Nephron (organoid): Measurements from ENCODE around the gene SMIM41.

ENCODE experiments used
- H3K27ac Mint-ChIP-seq, 3 experiments: 2 replicates each; pipeline ENCODE4 v1.8.0; 2020; ENCODE audit warnings: mixed read lengths in 3 of 3, mild to moderate bottlenecking in 2 of 3, moderate library complexity in 1 of 3
- H3K27me3 Mint-ChIP-seq: 2 replicates; pipeline ENCODE4 v1.8.0; 2021; ENCODE audit warnings: low read depth, mild to moderate bottlenecking, moderate library complexity, mixed read lengths
- H3K36me3 Mint-ChIP-seq: 2 replicates; pipeline ENCODE4 v1.8.0; 2020; ENCODE audit warnings: low read depth, mixed read lengths
- H3K4me1 Mint-ChIP-seq: 2 replicates; pipeline ENCODE4 v1.8.0; 2020; ENCODE audit warnings: mixed read lengths
- H3K4me3 Mint-ChIP-seq, 3 experiments: 2 replicates each; pipeline ENCODE4 v1.8.0; 2020; ENCODE audit warnings: mild to moderate bottlenecking in 3 of 3, mixed read lengths in 3 of 3, moderate library complexity in 2 of 3
- H3K9me3 Mint-ChIP-seq: 2 replicates; pipeline ENCODE4 v1.8.0; 2020; ENCODE audit warnings: mixed read lengths
- CTCF ChIP-seq, 3 experiments: fragments of 200-600 bp; sonication (generic); IDR thresholded peaks; one replicate each; pipeline ENCODE4 v1.5.0; 2021; ENCODE audit warnings: antibody characterized with exemption in 3 of 3; ENCODE audit not compliant: unreplicated experiment in 3 of 3

SMIM41 gene

GRCh38 chr12:52066346-52067080 is 13.0 kb upstream of the SMIM41 start:
- peaks cover 27% of the 10 kb centered on the region for H3K4me1 Mint-ChIP-seq
- TF ChIP-seq CTCF (IDR thresholded peaks at IDR 0.05; ENCODE audit: unreplicated experiment in 3 of 3): no peak
- H3K36me3 Mint-ChIP-seq: no peaks in the 10 kb centered on the region
- H3K27ac Mint-ChIP-seq: peak overlapping the region in 1 of 3 experiments; percentile 27
- H3K27me3 Mint-ChIP-seq: peaks cover 4% of the 10 kb centered on the region
- no peaks in the 10 kb centered on the region for H3K9me3 Mint-ChIP-seq
- peak overlapping the region in 2 of 3 experiments; percentile 28 to 30 for H3K4me3 Mint-ChIP-seq

- Mint-ChIP-seq H3K9me3 (no peaks in the 10 kb centered on the region), H3K27me3 (peaks cover 4% of the 10 kb centered on the region), H3K27ac (no peak overlapping the region), H3K4me3 (peak overlapping the region in 2 of 3 experiments; percentile 32 to 62), H3K36me3 (peaks cover 2% of the 10 kb centered on the region), H3K4me1 (peaks cover 31% of the 10 kb centered on the region)
- no peak for TF ChIP-seq CTCF (IDR thresholded peaks at IDR 0.05; ENCODE audit: unreplicated experiment in 3 of 3)
Measured at GRCh38 chr12:52067081-52067374, 12.5 kb upstream of the SMIM41 start.

- Mint-ChIP-seq H3K4me1 (peaks cover 47% of the 10 kb centered on the region), H3K27ac (peak within 1 kb of the TSS; percentile 100), H3K27me3 (peaks cover 4% of the 10 kb centered on the region), H3K36me3 (peaks cover 17% of the 10 kb centered on the region), H3K4me3 (peak within 1 kb of the TSS; percentile 96 to 98 (median 97)), H3K9me3 (no peaks in the 10 kb centered on the region)
- TF ChIP-seq CTCF (IDR thresholded peaks at IDR 0.05; ENCODE audit: unreplicated experiment in 3 of 3): peak; percentile 55 to 71 (median 64)
Measured at GRCh38 chr12:52069327-52070184, 9.9 kb upstream of the SMIM41 start, which contains the start of gene ATG101. Gene ATG101, plus strand, starts transcription at chr12:52069978. Its CDS starts 3,673 bp downstream, at chr12:52073651.

- H3K9me3 Mint-ChIP-seq: no peaks in the 10 kb centered on the region
- peaks cover 47% of the 10 kb centered on the region for H3K4me1 Mint-ChIP-seq
- peaks cover 22% of the 10 kb centered on the region for H3K36me3 Mint-ChIP-seq
- peaks cover 4% of the 10 kb centered on the region for H3K27me3 Mint-ChIP-seq
- peak overlapping the region; percentile 90 to 100 (median 100) for H3K27ac Mint-ChIP-seq
- no peak for TF ChIP-seq CTCF (IDR thresholded peaks at IDR 0.05; ENCODE audit: unreplicated experiment in 3 of 3)
- H3K4me3 Mint-ChIP-seq: peak overlapping the region; percentile 96 to 98 (median 97)
Measured at GRCh38 chr12:52070185-52070925, 9.1 kb upstream of the SMIM41 start.

- H3K27ac Mint-ChIP-seq: peak overlapping the region in 2 of 3 experiments; percentile 5 to 13
- H3K27me3 Mint-ChIP-seq: no peaks in the 10 kb centered on the region
- peak overlapping the region; percentile 37 to 80 (median 74) for H3K4me3 Mint-ChIP-seq
- H3K4me1 Mint-ChIP-seq: peaks cover 47% of the 10 kb centered on the region
- peaks cover 46% of the 10 kb centered on the region for H3K36me3 Mint-ChIP-seq
- H3K9me3 Mint-ChIP-seq: no peaks in the 10 kb centered on the region
- TF ChIP-seq CTCF (IDR thresholded peaks at IDR 0.05; ENCODE audit: unreplicated experiment in 3 of 3): no peak
Measured at GRCh38 chr12:52073531-52074381, 5.7 kb upstream of the SMIM41 start.
